HG02870 (cell line): ENCODE data around the gene GSTA5.
"Not testable (repeated sequence)": the region's sequence is repeated elsewhere in the genome, so short reads cannot be mapped to it uniquely, and the experiment has no call there.

Experiments
- ATAC-seq: cut with Tn5 transposase; IDR thresholded peaks from one replicate; pipeline ENCODE4 v1.9.1; 2021; ENCODE audit warnings: mild to moderate bottlenecking, moderate library complexity; ENCODE audit not compliant: unreplicated experiment

The GSTA5 gene

DNA sequence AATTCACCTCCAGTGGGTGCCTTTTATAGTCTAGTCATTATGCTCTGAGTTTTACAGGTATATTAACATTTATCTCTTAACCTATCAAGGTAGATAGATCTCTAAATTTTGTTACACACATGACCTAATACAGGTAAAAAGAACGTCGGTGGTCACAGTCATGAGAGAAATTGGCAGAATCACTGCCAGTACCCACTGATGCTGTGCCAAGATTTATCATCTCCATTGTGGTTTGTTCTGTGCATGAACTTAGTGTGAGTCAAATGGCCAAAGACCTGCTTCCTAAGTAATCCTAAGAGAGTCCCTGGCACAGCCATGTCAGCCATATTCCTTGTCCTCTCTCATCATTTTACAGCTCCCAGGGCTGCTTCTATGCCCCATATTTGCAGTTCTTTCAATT is 46.2 kb downstream of the GSTA5 start:
- ATAC-seq: not testable (repeated sequence)

DNA sequence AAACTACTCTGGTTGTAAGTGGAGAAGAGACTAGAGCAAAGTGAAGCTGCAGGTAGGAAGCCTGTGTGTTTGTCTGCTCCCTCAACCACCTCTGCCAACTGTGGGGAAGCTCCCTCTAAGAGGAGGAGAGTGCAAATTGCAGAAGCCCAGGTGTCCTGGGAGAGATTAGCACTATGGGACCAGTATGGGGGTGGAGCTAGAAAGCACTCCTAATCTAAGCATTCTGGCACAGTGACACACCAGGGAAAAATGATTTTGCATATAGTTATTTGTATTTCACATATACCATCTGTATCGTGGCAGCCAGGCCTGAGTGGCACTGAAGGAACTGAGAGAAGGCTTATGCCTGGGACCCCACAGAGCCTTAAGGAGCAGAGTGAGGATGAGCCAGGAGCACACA is 49.8 kb downstream of the GSTA5 start:
- no peak for ATAC-seq

DNA sequence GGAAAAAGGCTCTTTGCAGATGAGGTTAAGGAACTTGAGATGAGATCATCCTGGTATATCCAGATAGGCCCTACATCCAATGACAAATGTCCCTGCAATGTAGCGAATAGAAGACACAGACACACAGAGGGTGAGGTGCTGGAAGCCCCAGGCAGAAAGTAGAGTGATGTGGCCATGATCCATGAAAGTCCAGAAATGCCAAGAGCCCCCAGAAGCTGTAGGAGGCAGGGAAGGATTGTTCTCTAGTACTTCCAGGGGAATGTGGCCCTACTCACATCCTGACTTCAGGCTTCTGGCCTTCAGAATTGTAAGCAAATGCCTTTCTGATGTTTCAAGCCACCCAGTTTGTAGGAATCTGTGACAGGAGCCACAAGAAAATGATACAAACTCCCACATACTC is 51.0 kb downstream of the GSTA5 start:
- not testable (repeated sequence) for ATAC-seq

DNA sequence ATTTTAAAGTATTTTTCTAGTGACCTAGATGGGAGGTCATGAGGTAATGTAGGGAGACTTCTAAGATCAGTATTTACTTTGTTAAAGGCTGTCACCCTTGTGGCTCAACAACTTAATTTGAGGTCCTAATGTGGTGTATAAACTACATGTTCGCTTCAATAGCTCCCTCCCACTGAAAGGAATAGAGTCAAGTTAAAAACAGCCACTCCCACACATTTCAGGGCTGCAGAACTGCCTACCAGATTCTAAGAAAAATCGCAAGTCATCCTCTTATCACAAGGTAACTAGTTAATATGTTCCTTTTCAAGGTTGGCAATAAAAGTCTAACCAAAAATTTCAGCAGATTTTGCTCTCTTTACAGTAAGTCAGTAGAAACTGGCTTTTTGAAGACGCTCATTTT is 52.1 kb downstream of the GSTA5 start:
- no peak for ATAC-seq

DNA sequence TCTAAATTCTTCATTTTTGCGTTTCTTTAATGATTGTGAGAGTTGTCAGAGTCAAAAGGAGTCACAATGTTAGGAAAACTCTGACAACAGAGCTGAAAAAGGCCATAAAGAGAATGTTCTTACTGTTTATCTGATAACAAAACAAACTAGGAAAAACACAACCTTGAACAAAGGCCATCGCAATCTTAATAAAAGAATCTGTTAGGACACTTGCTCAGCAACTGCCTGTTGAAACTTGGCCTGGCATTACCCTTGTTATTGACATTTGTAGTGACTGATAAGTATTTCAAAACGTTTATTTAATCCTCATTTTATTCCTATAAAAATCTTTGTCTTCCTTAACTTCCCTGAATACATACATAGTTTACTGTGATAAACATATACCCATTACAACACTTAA is 52.7 kb downstream of the GSTA5 start:
- no peak for ATAC-seq

DNA sequence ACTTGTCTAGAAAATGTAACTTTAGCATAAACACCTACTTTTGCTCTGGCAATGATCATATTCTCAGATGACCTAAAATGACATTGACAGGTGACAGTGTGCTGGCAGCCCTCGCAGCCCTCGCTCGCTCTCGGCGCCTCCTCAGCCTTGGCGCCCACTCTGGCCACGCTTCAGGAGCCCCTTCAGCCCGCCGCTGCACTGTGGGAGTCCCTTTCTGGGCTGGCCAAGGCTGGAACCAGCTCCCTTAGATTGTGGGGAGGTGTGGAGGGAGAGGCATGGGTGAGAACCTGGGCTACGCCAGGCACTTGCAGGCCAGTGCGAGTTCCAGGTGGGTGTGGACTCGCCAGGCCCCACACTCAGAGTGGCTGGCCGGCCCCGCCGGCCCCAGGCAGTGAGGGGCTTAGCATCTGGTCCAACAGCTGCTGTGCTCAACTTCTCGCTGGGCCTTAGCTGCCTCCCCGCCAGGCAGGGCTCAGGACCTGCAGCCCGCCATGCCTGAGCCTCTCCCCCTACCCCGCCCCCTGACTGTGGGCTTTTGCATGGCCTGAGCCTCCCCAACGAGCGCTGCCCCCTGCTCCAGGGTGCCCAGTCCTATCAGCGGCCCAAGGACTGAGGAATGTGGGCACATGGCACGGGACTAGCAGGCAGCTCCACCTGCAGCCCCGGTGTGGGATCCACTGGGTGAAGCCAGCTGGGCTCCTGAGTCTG is 54.2 kb downstream of the GSTA5 start:
- ATAC-seq: no peak

DNA sequence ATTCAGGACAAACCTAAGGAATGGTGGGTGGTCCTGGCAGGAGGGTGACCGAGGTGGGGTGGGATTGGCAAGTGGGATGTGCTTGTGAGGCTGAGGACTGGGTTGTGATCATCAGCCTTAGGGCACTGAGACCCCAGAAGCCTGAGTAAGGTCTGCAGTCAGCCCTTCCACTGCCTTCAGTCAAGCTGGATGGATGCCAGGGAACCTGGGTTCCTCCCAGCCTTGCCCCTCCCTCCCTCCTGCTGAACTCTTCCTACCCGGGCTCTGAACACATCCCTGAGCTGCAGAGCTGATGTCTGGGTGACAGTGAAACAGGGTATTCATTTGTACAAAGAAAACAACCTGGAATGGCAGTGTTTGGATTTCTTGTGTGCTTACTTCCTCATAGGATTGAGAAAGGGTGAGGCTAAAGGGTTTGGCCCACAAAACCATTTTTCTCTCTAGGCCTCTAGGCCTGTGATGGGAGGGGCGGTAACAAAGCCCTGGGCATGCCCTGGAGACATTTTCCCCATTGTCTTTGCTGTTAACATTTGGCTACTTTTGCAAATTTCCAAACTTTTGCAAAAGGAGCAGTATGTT is 57.8 kb downstream of the GSTA5 start:
- not testable (repeated sequence) for ATAC-seq

DNA sequence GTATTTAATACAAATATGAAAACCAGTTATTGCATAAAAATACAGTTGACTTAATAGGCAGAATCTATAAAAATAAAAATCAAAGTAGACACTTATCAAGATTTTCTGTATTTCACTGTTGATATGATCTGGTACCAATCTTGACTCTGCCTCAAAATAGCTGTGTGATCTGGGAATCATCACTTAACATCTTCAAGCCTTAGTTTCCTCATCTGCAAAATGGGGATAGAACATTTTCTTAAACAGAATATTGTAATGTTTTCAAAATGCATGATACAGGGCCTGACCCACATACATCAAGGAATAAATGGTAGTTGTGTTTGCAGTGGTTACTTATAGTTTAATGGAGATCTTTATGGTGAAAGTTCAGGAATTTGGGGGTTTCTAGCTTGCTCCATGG is 58.4 kb downstream of the GSTA5 start:
- ATAC-seq: not testable (repeated sequence)
